Measurements from ENCODE around the gene MAP4K4.

- no peak for TF ChIP-seq EZH2 (IDR thresholded peaks at IDR 0.05; ENCODE audit: insufficient read depth, poor library complexity, severe bottlenecking)
- TF ChIP-seq EZH2phosphoT487 (IDR thresholded peaks at IDR 0.05; ENCODE audit: insufficient read depth, low read depth): no peak
Observed at GRCh38 chr2:101751276-101751815, 53.8 kb downstream of the MAP4K4 start.

Measured in GM23248 (cell line).